Retinal pigment epithelial cell (primary cell): ENCODE results near the gene HDAC7.

Experiments
- DNase-seq: peaks from one replicate; pipeline ENCODE4 v3.0.0-alpha.2; 2010; ENCODE audit warnings: low read depth
- H3K4me3 ChIP-seq: 2 replicates; pipeline ENCODE4 v1.5.1; 2011; ENCODE audit warnings: mild to moderate bottlenecking, low read length, control low read depth, moderate library complexity
- CTCF ChIP-seq: conservative IDR thresholded peaks from 2 replicates; pipeline ENCODE4 v1.5.1; 2011; ENCODE audit warnings: low read depth, low read length, control low read depth, inconsistent platforms

HDAC7 gene

DNA sequence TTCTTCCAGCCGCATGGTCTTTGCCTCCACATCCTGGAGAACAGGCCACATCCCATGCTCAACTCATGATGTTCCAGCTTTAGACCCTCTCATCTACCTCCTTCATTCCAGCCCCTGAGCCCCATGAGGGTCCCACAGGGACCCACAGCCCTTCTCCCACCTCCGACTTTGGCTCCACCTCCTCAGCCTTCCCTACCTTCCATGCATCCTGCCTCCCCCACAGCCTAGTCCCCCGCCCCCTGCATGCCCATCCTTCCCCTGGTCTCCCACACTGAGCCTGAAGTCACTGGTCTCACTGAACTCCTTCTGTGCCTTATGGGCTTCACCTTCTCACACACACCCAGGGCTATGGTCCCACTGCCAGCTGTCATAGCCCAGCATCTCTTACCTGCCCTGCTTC is 70.8 kb downstream of the HDAC7 start:
- DNase-seq = no peak
- no peak overlapping the region for H3K4me3 ChIP-seq
- TF ChIP-seq CTCF = no peak

GRCh38 chr12:47748507-47748828 is 71.2 kb downstream of the HDAC7 start:
- DNase-seq = no peak
- no peak overlapping the region for H3K4me3 ChIP-seq
- TF ChIP-seq CTCF = no peak

- H3K4me3 ChIP-seq = no peak overlapping the region
- TF ChIP-seq CTCF = no peak
These were observed 71.9 kb downstream of the HDAC7 start for GRCh38 chr12:47747596-47748506.

GRCh38 chr12:47747126-47747525 is 72.6 kb downstream of the HDAC7 start:
- H3K4me3 ChIP-seq = no peak overlapping the region
- no peak for DNase-seq
- TF ChIP-seq CTCF = no peak

More at GRCh38 chr12:47747596-47748506, 71.9 kb downstream of the HDAC7 start:
- DNase-seq = no peak

GRCh38 chr12:47746523-47746922 is 73.2 kb downstream of the HDAC7 start:
- no peak overlapping the region for H3K4me3 ChIP-seq
- TF ChIP-seq CTCF = no peak
- DNase-seq = no peak

DNA sequence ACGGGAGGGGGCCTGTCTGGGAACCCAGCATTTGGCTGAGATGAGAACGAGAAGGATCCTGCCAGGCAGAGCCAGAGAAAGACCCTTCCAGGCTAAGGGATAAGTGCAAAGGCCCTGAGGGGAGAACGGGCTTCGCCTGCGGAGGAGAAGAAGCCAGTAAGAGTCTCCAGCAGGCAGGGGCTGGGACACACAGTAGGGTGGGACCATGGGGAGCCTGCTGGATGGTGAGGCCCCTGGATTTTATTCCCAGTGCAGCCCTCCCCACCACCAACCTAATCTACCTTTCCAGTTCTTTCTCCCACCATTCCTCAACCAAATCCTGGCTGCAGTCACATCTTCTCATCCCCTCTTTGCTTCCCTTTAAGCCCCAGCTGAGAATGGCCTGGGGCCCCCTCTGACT is 73.6 kb downstream of the HDAC7 start:
- no peak for DNase-seq
- H3K4me3 ChIP-seq = no peak overlapping the region
- TF ChIP-seq CTCF = no peak

DNA sequence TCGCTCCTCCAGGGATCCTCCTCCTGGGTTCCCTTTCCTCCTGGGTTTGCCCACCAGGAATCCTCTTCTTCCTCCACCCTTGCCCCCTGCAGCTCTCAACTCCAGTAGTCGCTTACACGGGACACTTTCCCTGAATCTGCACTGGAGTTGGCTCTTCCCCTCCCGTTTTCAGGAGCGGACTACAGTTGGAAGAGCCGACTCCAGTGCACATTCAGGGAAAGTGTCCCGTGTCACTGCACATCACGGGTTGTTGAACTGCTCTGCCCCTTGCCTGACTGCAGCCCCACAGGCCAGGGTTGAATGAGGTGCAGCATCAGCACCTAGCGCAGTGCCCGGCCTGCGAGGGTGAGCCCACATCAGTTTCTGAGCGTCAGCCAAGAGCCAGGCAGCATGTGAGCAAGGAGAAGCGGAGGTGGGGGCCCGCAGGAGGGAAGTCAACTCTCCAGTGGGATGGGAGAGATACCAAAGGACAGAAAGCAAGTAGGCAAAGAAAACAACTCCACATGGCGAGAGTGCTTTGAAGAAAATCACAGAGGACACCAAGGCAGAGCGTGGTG is 74.1 kb downstream of the HDAC7 start:
- DNase-seq = no peak
- H3K4me3 ChIP-seq = no peak overlapping the region
- TF ChIP-seq CTCF = no peak
